Measurements from ENCODE around the gene LAMP1.

- TF ChIP-seq CTCF (conservative IDR thresholded peaks at IDR 0.05) (no peak), ZFX (IDR thresholded peaks at IDR 0.05) (no peak)
Observed at GRCh38 chr13:113367771-113368170, 70.7 kb downstream of the LAMP1 start.

Measured in C4-2B (cell line).